Tongue (tissue), 3 donors: Measurements from ENCODE around the gene CAMK2G. TPM values are rescaled to one million over a fixed set of nuclear protein-coding genes. Genes with fewer than 3 reads are reported as not detected.

ENCODE experiments used
- DNase-seq: peaks from one replicate; pipeline ENCODE4 v3.0.0-alpha.2; 2015
- small RNA-seq: library from RNA; depleted of rRNA; stranded (forward); fragments of <200 nt; gene quantifications from one replicate; pipeline ENCODE3, GENCODE V24; 2014; ENCODE audit warnings: low replicate concordance
- total RNA-seq: library from RNA; depleted of rRNA; stranded (reverse); fragments of >200 nt; gene quantifications from one replicate; pipeline ENCODE4 v1.2.3, GENCODE V29; 2014

CAMK2G gene
- total RNA-seq, 1 donor from 2014 or later: 37.7 TPM

DNA sequence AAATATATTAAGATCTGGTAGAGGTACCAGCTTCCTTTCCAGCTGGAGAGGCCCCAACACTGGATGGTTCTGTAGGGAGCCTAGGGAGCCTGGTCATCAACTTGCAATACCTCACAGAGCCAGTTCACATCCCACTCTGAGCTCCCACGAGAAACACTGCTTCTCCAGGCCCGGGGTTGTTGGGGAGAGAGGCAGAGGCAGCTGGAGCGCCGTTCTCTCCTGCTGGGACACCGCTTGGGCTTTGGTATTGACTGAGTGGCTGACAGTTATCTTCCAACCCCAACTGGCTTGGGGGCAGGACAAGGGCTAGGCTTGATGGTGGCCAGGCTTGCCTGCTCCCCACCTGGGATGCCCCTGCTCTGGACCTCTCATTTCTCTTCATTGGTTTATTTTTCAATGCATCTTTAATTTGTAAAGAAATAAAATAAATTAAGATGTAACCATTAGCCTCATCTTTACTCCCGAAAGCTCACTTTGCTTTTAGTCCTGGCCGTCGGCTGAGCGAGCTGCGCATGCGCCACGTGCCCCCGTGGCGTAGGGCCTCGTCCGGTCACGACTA, 102.6 kb downstream of the CAMK2G start:
- peak; percentile 95 for DNase-seq

DNA sequence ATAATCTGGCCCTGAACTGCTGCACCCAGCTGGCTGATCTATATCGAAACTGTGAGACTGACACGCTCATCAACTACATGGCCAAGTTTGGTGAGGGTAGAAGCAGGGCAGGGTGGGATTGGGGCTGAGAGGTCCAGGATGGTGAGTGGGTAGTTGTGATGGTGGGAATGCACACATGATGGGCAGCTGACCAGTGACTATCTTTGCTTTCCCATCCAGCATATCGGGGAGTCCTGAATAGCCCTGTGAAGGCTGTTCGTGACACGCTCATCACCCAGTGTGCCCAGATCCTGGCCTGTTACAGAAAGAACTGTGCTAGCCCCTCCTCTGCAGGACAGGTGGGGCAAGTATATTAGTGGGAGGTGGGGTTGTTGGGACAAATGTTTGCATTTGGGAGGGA, 105.0 kb downstream of the CAMK2G start:
- no peak for DNase-seq

DNA sequence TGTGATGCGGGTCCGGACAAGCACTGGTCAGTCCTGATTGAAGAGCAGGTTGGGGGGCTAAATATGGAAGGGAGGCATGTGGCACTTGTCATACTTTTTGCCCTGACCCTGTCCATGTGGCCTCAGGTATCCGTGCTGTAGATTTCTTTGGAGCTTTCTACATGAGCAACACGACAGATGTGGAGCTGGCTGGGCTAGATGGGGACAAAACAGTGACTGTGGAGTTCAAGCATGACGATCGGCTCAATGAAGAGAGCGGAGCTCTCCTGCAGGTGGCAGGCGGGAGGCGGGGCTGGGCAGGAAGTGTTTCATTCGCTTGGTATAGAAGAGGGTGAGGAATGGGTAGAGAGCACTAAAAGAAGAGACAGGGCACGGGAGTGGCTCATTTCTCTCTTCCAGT, 105.5 kb downstream of the CAMK2G start:
- DNase-seq: no peak

DNA sequence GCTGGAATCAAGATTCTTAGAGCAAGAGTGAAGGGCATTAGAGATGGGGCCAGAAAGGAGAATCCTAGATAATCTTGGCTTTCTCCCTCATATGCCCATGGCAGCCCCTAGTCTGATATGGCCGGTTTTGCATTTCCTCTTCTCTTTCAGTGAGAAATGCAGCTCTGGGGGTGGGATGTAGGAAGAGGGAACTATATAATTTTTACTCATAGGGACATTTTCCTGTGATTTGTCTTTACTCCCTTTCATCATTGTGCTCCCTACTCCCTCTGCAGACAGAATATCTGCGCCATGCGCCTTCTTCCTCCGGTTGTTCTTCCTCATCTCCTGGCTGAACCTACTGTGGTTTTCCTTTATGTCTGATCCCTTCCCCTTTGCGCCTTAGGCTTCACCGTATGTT, 109.3 kb downstream of the CAMK2G start:
- DNase-seq: no peak

DNA sequence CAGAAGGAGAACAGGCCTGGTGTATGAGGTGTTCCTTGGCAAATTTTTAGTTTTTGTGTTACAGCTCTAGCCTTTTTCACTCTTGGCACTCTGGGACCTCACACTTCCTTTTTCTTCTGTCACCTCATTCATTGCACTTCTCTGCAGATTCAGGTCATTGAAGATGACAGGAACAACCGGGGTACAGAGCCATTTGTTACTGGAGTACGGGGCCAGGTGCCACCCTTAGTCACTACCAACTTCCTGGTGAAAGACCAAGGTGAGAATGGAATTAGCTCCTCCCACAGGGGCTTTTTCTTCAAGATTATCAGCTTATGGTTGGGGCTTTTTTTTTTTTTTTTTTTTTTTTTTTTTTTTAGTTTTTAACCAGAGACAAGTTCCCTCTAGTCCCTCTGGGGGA, 111.0 kb downstream of the CAMK2G start:
- DNase-seq: no peak

DNA sequence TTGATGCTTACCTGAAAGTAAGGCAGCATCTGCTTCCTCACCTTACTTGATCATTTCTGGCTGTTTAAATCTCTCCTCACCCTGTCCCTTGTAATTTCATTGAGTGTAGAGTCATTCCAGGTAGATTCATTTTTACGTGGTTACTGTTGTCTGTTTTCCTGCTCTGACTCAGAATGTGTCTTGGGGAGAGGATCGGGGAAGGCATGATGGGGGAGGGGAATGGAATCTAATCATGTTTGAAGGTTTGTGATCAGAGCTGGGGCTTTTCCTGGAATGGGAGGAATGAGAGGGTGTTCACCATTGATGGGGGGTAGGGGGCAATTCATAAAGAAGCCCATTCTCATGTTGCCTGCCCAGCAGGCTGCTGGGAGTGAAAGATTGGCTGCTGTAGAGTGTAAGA, 111.4 kb downstream of the CAMK2G start:
- DNase-seq: no peak

Small RNA genes within 50 kb of the gene (small RNA-seq; reads per million reads assigned to genes)
- gene AC022400.9: not detected
- gene ZSWIM8-AS1: not detected

Other genes starting within 250 kb of the CAMK2G start
- 706 TPM for gene MYOZ1, start 233.1 kb downstream of the CAMK2G start, total RNA-seq
- 28.0 TPM for gene SYNPO2L, start 218.5 kb downstream of the CAMK2G start, total RNA-seq
- 5.2 TPM for gene AGAP5, start 176.4 kb downstream of the CAMK2G start, total RNA-seq
- 50.0 TPM for gene SEC24C, start 130.2 kb downstream of the CAMK2G start, total RNA-seq
- gene CHCHD1, start 92.5 kb downstream of the CAMK2G start, total RNA-seq: 18.7 TPM
- 81.3 TPM for gene ZSWIM8, start 88.9 kb downstream of the CAMK2G start, total RNA-seq
- gene NDST2, start 63.0 kb downstream of the CAMK2G start, total RNA-seq: 16.1 TPM
- gene PLAU, start 36.6 kb upstream of the CAMK2G start, total RNA-seq: 37.8 TPM
- 217 TPM for gene VCL, start 123.6 kb upstream of the CAMK2G start, total RNA-seq